A549 (cell line): ENCODE measurements around the gene SNUPN. TPM values are rescaled to one million over a fixed set of nuclear protein-coding genes. Genes with fewer than 3 reads are reported as not detected.
A peak's percentile ranks its signal among the peaks of the same experiment; 100 is the strongest.

Source experiments
- ATAC-seq, 2 experiments: fragments of 200-7000 bp in 1 of 2; fragments of >200 bp in 1 of 2; cut with Nextera tagmentation in 1 of 2; cut with Tn5 transposase in 1 of 2; 3 replicates each; pipeline versions ENCODE4 v1.8.0 to v1.9.1; 2018 to 2020; ENCODE audit warnings: mild to moderate bottlenecking in 1 of 2, moderate library complexity in 1 of 2
- CTCF ChIA-PET: fragments of 300-600 bp; sonication (Branson Sonifier 250); formaldehyde crosslinking; extraction: SDS; loops from one replicate; lab custom pipeline; 2021; ENCODE audit warnings: antibody characterized with exemption, inconsistent platforms; lab: Yijun Ruan, JAX
- POLR2A ChIA-PET: fragments of 350-600 bp; formaldehyde crosslinking; extraction: SDS; loops from one replicate; lab custom pipeline; 2021; ENCODE audit warnings: antibody characterized with exemption, inconsistent platforms; lab: Yijun Ruan, JAX
- DNase-seq, 2 experiments: peaks; one replicate each; pipeline versions ENCODE4 v3.0.0 to v3.0.0-alpha.2; 2011 to 2016; ENCODE audit warnings: low read depth in 1 of 2, low spot score in 1 of 2
- FAIRE-seq: peaks from 2 replicates; lab custom pipeline; 2011; peaks lifted over from hg19 to GRCh38; lab: Jason Lieb, UNC
- H3K27ac ChIP-seq, 2 experiments: fragments of >200 bp; sonication (Bioruptor Twin); formaldehyde crosslinking; 3 replicates each; pipeline ENCODE4 v1.5.1; 2016 to 2017
- H3K4me1 ChIP-seq: fragments of >200 bp; sonication (Bioruptor Twin); formaldehyde crosslinking; 3 replicates; pipeline ENCODE4 v1.6.1; 2016
- H3K4me2 ChIP-seq: fragments of >200 bp; sonication (Bioruptor Twin); formaldehyde crosslinking; 3 replicates; pipeline ENCODE4 v1.6.1; 2016
- H3K4me3 ChIP-seq: fragments of >200 bp; sonication (Bioruptor Twin); formaldehyde crosslinking; 3 replicates; pipeline ENCODE4 v1.5.1; 2016
- H3K9me3 ChIP-seq: fragments of >200 bp; sonication (Bioruptor Twin); formaldehyde crosslinking; 3 replicates; pipeline ENCODE4 v1.6.1; 2016
- BCL3 ChIP-seq: fragments of >200 bp; sonication (Bioruptor Twin); formaldehyde crosslinking; IDR thresholded peaks from 3 replicates; pipeline ENCODE4 v1.6.1; 2016
- CBX2 ChIP-seq: fragments of 200-600 bp; sonication (generic); IDR thresholded peaks from 2 replicates; pipeline ENCODE4 v1.6.1; 2016; ENCODE audit warnings: low read depth, mild to moderate bottlenecking, borderline replicate concordance
- CTCF ChIP-seq: fragments of >200 bp; sonication (Bioruptor Twin); formaldehyde crosslinking; IDR thresholded peaks from 3 replicates; pipeline ENCODE4 v1.5.1; 2016
- GATA3 ChIP-seq: IDR thresholded peaks from 2 replicates; pipeline ENCODE4 v1.6.1; 2012; ENCODE audit warnings: borderline replicate concordance
- HOXA7 ChIP-seq: fragments of 250-450 bp; sonication (Bioruptor Pico); IDR thresholded peaks from 2 replicates; pipeline ENCODE4 v1.5.0; 2020; ENCODE audit warnings: mild to moderate bottlenecking, moderate library complexity
- JUN ChIP-seq, 2 experiments: fragments of >200 bp; sonication (Bioruptor Twin); formaldehyde crosslinking; IDR thresholded peaks; 2 replicates in 1 of 2; 3 replicates in 1 of 2; pipeline ENCODE4 v1.6.1; 2016 to 2017
- MAX ChIP-seq: IDR thresholded peaks from 2 replicates; pipeline ENCODE4 v1.6.1; 2012
- MAZ ChIP-seq: fragments of 150-350 bp; IDR thresholded peaks from 2 replicates; pipeline ENCODE4 v1.6.1; 2014; ENCODE audit warnings: antibody characterized with exemption, low read depth, low read length, borderline replicate concordance
- PHF8 ChIP-seq: fragments of 200-600 bp; sonication (generic); IDR thresholded peaks from 2 replicates; pipeline ENCODE4 v1.6.1; 2016; ENCODE audit warnings: low read depth, mild to moderate bottlenecking, antibody characterized with exemption, moderate library complexity, borderline replicate concordance
- POLR2A ChIP-seq: IDR thresholded peaks from 2 replicates; pipeline ENCODE4 v1.6.1; 2012; ENCODE audit warnings: mild to moderate bottlenecking, low read length
- POLR2AphosphoS2 ChIP-seq: conservative IDR thresholded peaks from 2 replicates; pipeline ENCODE4 v1.6.1; 2012; ENCODE audit warnings: low read length, improper control_type of control experiment, inconsistent platforms
- RAD21 ChIP-seq, 2 experiments: fragments of >200 bp in 1 of 2; sonication (Bioruptor Twin) in 1 of 2; formaldehyde crosslinking in 1 of 2; IDR thresholded peaks in 1 of 2; conservative IDR thresholded peaks in 1 of 2; 2 replicates in 1 of 2; 3 replicates in 1 of 2; pipeline ENCODE4 v1.6.1; 2012 to 2018; ENCODE audit warnings: inconsistent platforms in 1 of 2
- SMC3 ChIP-seq: fragments of >200 bp; sonication (Bioruptor Twin); formaldehyde crosslinking; IDR thresholded peaks from 3 replicates; pipeline ENCODE4 v1.6.1; 2018; ENCODE audit warnings: inconsistent platforms
- WGBS: methylation state at CpG from one replicate; pipeline ENCODE4 v1.1.6; 2017; ENCODE audit errors: missing lambda C conversion rate; 5-methylcytosine and 5-hydroxymethylcytosine counted together
- polyA plus RNA-seq, 4 experiments: library from polyadenylated mRNA; depleted of rRNA in 3 of 4; stranded (reverse); fragments of >200 nt; fragmentation: RNase III in 1 of 4; extraction: RNeasy Plus Mini Kit Qiagen cat#74134 plus additional on column Dnase treatment in 1 of 4; gene quantifications; 2 replicates in 3 of 4; 3 replicates in 1 of 4; pipeline ENCODE4 v1.2.3, GENCODE V29; 2011 to 2017
- TF ChIP-seq, protein P1 (sequence below): IDR thresholded peaks from 2 replicates; pipeline ENCODE4 v1.6.1; 2012; ENCODE audit warnings: low read depth, borderline replicate concordance

SNUPN gene
- polyA plus RNA-seq, 2 of the 4 experiments (the other 2 are of a cell fraction) = 29.2 to 38.5 TPM

- ChIA-PET POLR2A (interaction anchor here (0.7 to 2.4 kb wide), 12 partner anchors 8 to 279 kb away, joined by 3 to 22 read pairs (median 6); partner anchors contain the start of genes IMP3, MAN2C1, SIN3A and SNUPN), CTCF (interaction anchor here (0.6 to 9.8 kb wide), 29 partner anchors 8 to 412 kb away, joined by 3 to 98 read pairs (median 4); partner anchors contain the start of genes IMP3 and MAN2C1)
- TF ChIP-seq CBX2 = no peak
- no peak for TF ChIP-seq GATA3
- 0 out of 2 replicates have a peak, but pooled peaks have one; percentile 3 for TF ChIP-seq MAZ
- TF ChIP-seq SMC3 = peak; percentile 57
- peak; percentile 83 for TF ChIP-seq POLR2A
- TF ChIP-seq RAD21 (conservative IDR thresholded peaks at IDR 0.05 in 1 of 2, IDR thresholded peaks at IDR 0.05 in 1 of 2) = peak in 1 of 2 experiments; percentile 42; a peak in 2 of 5 replicates
- peak; percentile 62; the same call in 1 of the 2 replicates for TF ChIP-seq MAX
- peak; percentile 67 for TF ChIP-seq CTCF
- peak; percentile 15; the same call in 1 of the 3 replicates for TF ChIP-seq BCL3
- TF ChIP-seq PHF8 = peak; percentile 50
- TF ChIP-seq HOXA7 (CRISPR knock-in tag) = no peak
- TF ChIP-seq, protein P1, sequence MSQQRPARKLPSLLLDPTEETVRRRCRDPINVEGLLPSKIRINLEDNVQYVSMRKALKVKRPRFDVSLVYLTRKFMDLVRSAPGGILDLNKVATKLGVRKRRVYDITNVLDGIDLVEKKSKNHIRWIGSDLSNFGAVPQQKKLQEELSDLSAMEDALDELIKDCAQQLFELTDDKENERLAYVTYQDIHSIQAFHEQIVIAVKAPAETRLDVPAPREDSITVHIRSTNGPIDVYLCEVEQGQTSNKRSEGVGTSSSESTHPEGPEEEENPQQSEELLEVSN = 0 out of 2 replicates have a peak, but pooled peaks have one; percentile 35
- TF ChIP-seq JUN (IDR thresholded peaks at IDR 0.05) = peak; percentile 62 to 69; a peak in 3 of 5 replicates
- WGBS = 2% methylated on average over 53 of the region's 76 CpGs
- peak; percentile 84 to 90 for ATAC-seq
- DNase-seq = peak; percentile 81 to 89
- Histone ChIP-seq H3K9me3 (no peaks in the 10 kb centered on the region), H3K4me3 (peak within 1 kb of the TSS; percentile 75), H3K27ac (peak within 1 kb of the TSS; percentile 91 to 94), H3K4me1 (peaks cover 41% of the 10 kb centered on the region), H3K4me2 (peak within 1 kb of the TSS; percentile 90)
- no peak for FAIRE-seq
These were observed 22.0 kb upstream of the SNUPN start, which contains the start of gene SNX33 for GRCh38 chr15:75647370-75648155. Gene SNX33 (plus strand): TSS chr15:75647912. CDS start chr15:75649103, 1,191 bp downstream.

DNA sequence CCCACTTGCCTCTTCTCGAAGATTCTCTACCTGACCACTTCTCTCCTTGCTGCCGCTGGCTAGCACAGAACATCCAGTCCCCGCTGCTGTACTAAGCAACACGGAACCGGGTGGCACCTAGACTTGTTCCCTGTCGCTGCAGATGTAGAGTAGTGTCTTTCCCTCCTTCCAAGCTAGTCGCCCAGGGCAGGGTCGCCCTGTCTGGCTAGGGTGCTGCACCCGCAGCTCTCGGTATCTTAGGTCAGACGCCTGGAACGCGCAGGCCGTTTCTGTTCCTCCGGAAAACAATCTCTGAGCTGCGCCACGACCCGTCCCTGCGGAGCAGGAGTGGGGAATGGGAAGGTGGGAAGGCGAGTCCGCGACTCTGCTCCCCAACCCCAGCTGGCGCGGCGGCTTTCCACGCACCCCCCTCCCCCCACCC lies 21.4 kb upstream of the SNUPN start:
- Histone ChIP-seq H3K27ac (peak overlapping the region; percentile 91 to 94), H3K4me3 (peak overlapping the region; percentile 75), H3K4me1 (peaks cover 36% of the 10 kb centered on the region), H3K4me2 (peak overlapping the region; percentile 90), H3K9me3 (no peaks in the 10 kb centered on the region)
- DNase-seq (no peak), FAIRE-seq (no peak), ATAC-seq (peak; percentile 35 to 36)
- ChIA-PET POLR2A (interaction anchor here (1.1 to 2.4 kb wide), 8 partner anchors 9 to 279 kb away, joined by 3 to 22 read pairs (median 10); partner anchors contain the start of genes MAN2C1, SIN3A and SNUPN), CTCF (interaction anchor here (0.7 to 9.8 kb wide), 26 partner anchors 8 to 412 kb away, joined by 3 to 98 read pairs (median 6); partner anchors contain the start of genes IMP3, MAN2C1 and PTPN9)
- no peak for TF ChIP-seq POLR2AphosphoS2
- WGBS = 9% methylated on average over 24 of the region's 26 CpGs
